Activated naive CD8-positive, alpha-beta T cell treated with anti-CD3 and anti-CD28 coated beads, Interleukin-2, amount 10 ng/mL, durations not matched to agents 7 days and 5 days (primary cell): ENCODE data around the gene RGMB. TPM values are rescaled to one million over a fixed set of nuclear protein-coding genes. Genes with fewer than 3 reads are reported as not detected.

Experiments
- ATAC-seq: fragments of 150-1000 bp; cut with Tn5 transposase; one replicate; pipeline ENCODE4 v1.10.0; 2021; ENCODE audit warnings: low read depth, moderate library complexity
- POLR2A ChIA-PET: fragments of 350-600 bp; sonication (Branson Sonifier 250); formaldehyde crosslinking; loops from one replicate; lab custom pipeline; 2021; ENCODE audit warnings: antibody characterized with exemption; lab: Charles Lee
- DNase-seq: peaks from one replicate; pipeline ENCODE4 v3.0.0; 2021
- H3K27ac Mint-ChIP-seq: one replicate; pipeline ENCODE4 v1.8.0; 2022; ENCODE audit warnings: mild to moderate bottlenecking, mixed read lengths
- H3K27me3 Mint-ChIP-seq: one replicate; pipeline ENCODE4 v1.8.0; 2022; ENCODE audit warnings: mild to moderate bottlenecking, moderate library complexity, mixed read lengths
- H3K36me3 Mint-ChIP-seq: one replicate; pipeline ENCODE4 v1.8.0; 2021; ENCODE audit warnings: mild to moderate bottlenecking, mixed read lengths
- H3K4me1 Mint-ChIP-seq: one replicate; pipeline ENCODE4 v1.8.0; 2021; ENCODE audit warnings: mixed read lengths
- H3K4me3 Mint-ChIP-seq: one replicate; pipeline ENCODE4 v1.8.0; 2022; ENCODE audit warnings: mild to moderate bottlenecking, moderate library complexity, mixed read lengths
- H3K9me3 Mint-ChIP-seq: one replicate; pipeline ENCODE4 v1.8.0; 2021; ENCODE audit warnings: mixed read lengths
- total RNA-seq, 2 experiments: library from RNA; stranded (reverse); gene quantifications; one replicate each; pipeline ENCODE4 v1.2.3, GENCODE V29; 2021

Gene RGMB
- total RNA-seq, 2 experiments from 2014 or later = 4.6 to 4.9 TPM

- no peaks in the 10 kb centered on the region for H3K9me3 Mint-ChIP-seq
- ATAC-seq = peak; percentile 42
- H3K27me3 Mint-ChIP-seq = no peaks in the 10 kb centered on the region
- no peak overlapping the region for H3K4me3 Mint-ChIP-seq
- POLR2A ChIA-PET = no interaction called here
- DNase-seq = no peak
- peaks cover 2% of the 10 kb centered on the region for H3K36me3 Mint-ChIP-seq
- H3K27ac Mint-ChIP-seq = no peak overlapping the region
- H3K4me1 Mint-ChIP-seq = no peaks in the 10 kb centered on the region
Measured at GRCh38 chr5:98796197-98796972, 22.9 kb downstream of the RGMB start.

GRCh38 chr5:98798371-98798770 lies 24.9 kb downstream of the RGMB start:
- peaks cover 2% of the 10 kb centered on the region for H3K36me3 Mint-ChIP-seq
- no peaks in the 10 kb centered on the region for H3K4me1 Mint-ChIP-seq
- no peak overlapping the region for H3K4me3 Mint-ChIP-seq
- H3K27ac Mint-ChIP-seq = no peak overlapping the region
- H3K9me3 Mint-ChIP-seq = no peaks in the 10 kb centered on the region
- no peaks in the 10 kb centered on the region for H3K27me3 Mint-ChIP-seq
- POLR2A ChIA-PET = no interaction called here
- DNase-seq (no peak), ATAC-seq (no peak)

GRCh38 chr5:98798847-98799246 lies 25.4 kb downstream of the RGMB start:
- Mint-ChIP-seq H3K27me3 (no peaks in the 10 kb centered on the region), H3K9me3 (no peaks in the 10 kb centered on the region), H3K4me1 (no peaks in the 10 kb centered on the region), H3K27ac (no peak overlapping the region), H3K4me3 (no peak overlapping the region), H3K36me3 (peaks cover 2% of the 10 kb centered on the region)
- no peak for ATAC-seq
- DNase-seq = no peak
- POLR2A ChIA-PET = no interaction called here

- H3K4me1 Mint-ChIP-seq = no peaks in the 10 kb centered on the region
- no peak for ATAC-seq
- no peak overlapping the region for H3K27ac Mint-ChIP-seq
- POLR2A ChIA-PET = no interaction called here
- H3K4me3 Mint-ChIP-seq = no peak overlapping the region
- H3K27me3 Mint-ChIP-seq = no peaks in the 10 kb centered on the region
- no peak for DNase-seq
- H3K36me3 Mint-ChIP-seq = peaks cover 3% of the 10 kb centered on the region
- peaks cover 9% of the 10 kb centered on the region for H3K9me3 Mint-ChIP-seq
Measured at GRCh38 chr5:98804066-98804465, 30.6 kb downstream of the RGMB start.

GRCh38 chr5:98805070-98805469 lies 31.6 kb downstream of the RGMB start:
- DNase-seq = no peak
- Mint-ChIP-seq H3K9me3 (peaks cover 9% of the 10 kb centered on the region), H3K27me3 (no peaks in the 10 kb centered on the region), H3K4me3 (no peak overlapping the region), H3K36me3 (peaks cover 3% of the 10 kb centered on the region), H3K4me1 (no peaks in the 10 kb centered on the region), H3K27ac (no peak overlapping the region)
- ATAC-seq = no peak
- POLR2A ChIA-PET = no interaction called here

- Mint-ChIP-seq H3K36me3 (peaks cover 3% of the 10 kb centered on the region), H3K9me3 (peaks cover 9% of the 10 kb centered on the region), H3K27ac (no peak overlapping the region), H3K4me1 (no peaks in the 10 kb centered on the region), H3K27me3 (no peaks in the 10 kb centered on the region), H3K4me3 (no peak overlapping the region)
- ATAC-seq = no peak
- no peak for DNase-seq
- POLR2A ChIA-PET = no interaction called here
Measured at GRCh38 chr5:98807806-98808205, 34.3 kb downstream of the RGMB start.

GRCh38 chr5:98810206-98810605 lies 36.7 kb downstream of the RGMB start:
- POLR2A ChIA-PET = no interaction called here
- ATAC-seq = no peak
- DNase-seq = no peak
- H3K27me3 Mint-ChIP-seq = no peaks in the 10 kb centered on the region
- H3K4me3 Mint-ChIP-seq = no peak overlapping the region
- H3K27ac Mint-ChIP-seq = no peak overlapping the region
- peaks cover 8% of the 10 kb centered on the region for H3K9me3 Mint-ChIP-seq
- no peaks in the 10 kb centered on the region for H3K4me1 Mint-ChIP-seq
- H3K36me3 Mint-ChIP-seq = peaks cover 2% of the 10 kb centered on the region

GRCh38 chr5:98813755-98814154 lies 40.3 kb downstream of the RGMB start:
- H3K9me3 Mint-ChIP-seq = peaks cover 2% of the 10 kb centered on the region
- H3K4me1 Mint-ChIP-seq = no peaks in the 10 kb centered on the region
- no peak for ATAC-seq
- DNase-seq = no peak
- no peak overlapping the region for H3K4me3 Mint-ChIP-seq
- no peaks in the 10 kb centered on the region for H3K36me3 Mint-ChIP-seq
- POLR2A ChIA-PET = interaction anchor here (0.6 kb wide), 1 partner anchor 545 kb away, joined by 3 read pairs; no protein-coding TSS in a partner anchor
- H3K27me3 Mint-ChIP-seq = no peaks in the 10 kb centered on the region
- H3K27ac Mint-ChIP-seq = no peak overlapping the region

- no peak overlapping the region for H3K27ac Mint-ChIP-seq
- peaks cover 1% of the 10 kb centered on the region for H3K36me3 Mint-ChIP-seq
- POLR2A ChIA-PET = no interaction called here
- no peak overlapping the region for H3K4me3 Mint-ChIP-seq
- peaks cover 5% of the 10 kb centered on the region for H3K27me3 Mint-ChIP-seq
- ATAC-seq = no peak
- H3K9me3 Mint-ChIP-seq = peaks cover 5% of the 10 kb centered on the region
- no peaks in the 10 kb centered on the region for H3K4me1 Mint-ChIP-seq
- DNase-seq = no peak
Measured at GRCh38 chr5:98816582-98817222, 43.2 kb downstream of the RGMB start.

- DNase-seq (no peak), ATAC-seq (no peak)
- no peaks in the 10 kb centered on the region for H3K4me1 Mint-ChIP-seq
- H3K27ac Mint-ChIP-seq = no peak overlapping the region
- H3K27me3 Mint-ChIP-seq = no peaks in the 10 kb centered on the region
- no peaks in the 10 kb centered on the region for H3K9me3 Mint-ChIP-seq
- POLR2A ChIA-PET = no interaction called here
- no peak overlapping the region for H3K4me3 Mint-ChIP-seq
- peaks cover 1% of the 10 kb centered on the region for H3K36me3 Mint-ChIP-seq
Measured at GRCh38 chr5:98825582-98826375, 52.3 kb downstream of the RGMB start.

- no peak for DNase-seq
- Mint-ChIP-seq H3K9me3 (no peaks in the 10 kb centered on the region), H3K4me1 (no peaks in the 10 kb centered on the region), H3K36me3 (no peaks in the 10 kb centered on the region), H3K27ac (no peak overlapping the region), H3K27me3 (no peaks in the 10 kb centered on the region), H3K4me3 (no peak overlapping the region)
- no peak for ATAC-seq
- POLR2A ChIA-PET = no interaction called here
Measured at GRCh38 chr5:98827161-98827560, 53.7 kb downstream of the RGMB start.

- H3K4me1 Mint-ChIP-seq = no peaks in the 10 kb centered on the region
- no peak for DNase-seq
- H3K9me3 Mint-ChIP-seq = no peaks in the 10 kb centered on the region
- no peak overlapping the region for H3K27ac Mint-ChIP-seq
- no peak for ATAC-seq
- H3K27me3 Mint-ChIP-seq = no peaks in the 10 kb centered on the region
- no peaks in the 10 kb centered on the region for H3K36me3 Mint-ChIP-seq
- POLR2A ChIA-PET = no interaction called here
- H3K4me3 Mint-ChIP-seq = no peak overlapping the region
Measured at GRCh38 chr5:98827588-98828284, 54.3 kb downstream of the RGMB start.

GRCh38 chr5:98836175-98836574 lies 62.7 kb downstream of the RGMB start:
- Mint-ChIP-seq H3K27ac (no peak overlapping the region), H3K36me3 (no peaks in the 10 kb centered on the region), H3K4me3 (no peak overlapping the region), H3K4me1 (peaks cover 2% of the 10 kb centered on the region), H3K27me3 (no peaks in the 10 kb centered on the region), H3K9me3 (no peaks in the 10 kb centered on the region)
- ATAC-seq (no peak), DNase-seq (no peak)
- POLR2A ChIA-PET = no interaction called here
